Tibial artery (tissue), 4 donors: ENCODE results near the gene TSSK2.

ENCODE experiments used
- DNase-seq, 2 donors: peaks; one replicate each; pipeline ENCODE4 v3.0.0-alpha.2; 2019
- H3K27ac ChIP-seq, 2 donors: fragments of 200-600 bp; sonication (generic) in 1 of 2; 1 replicate in 1 of 2; 2 replicates in 1 of 2; pipeline ENCODE4 v1.5.1; 2018 to 2019; ENCODE audit warnings: mild to moderate bottlenecking in 1 of 2
- H3K27me3 ChIP-seq, 2 donors: fragments of 200-600 bp; sonication (generic) in 1 of 2; one replicate each; pipeline versions ENCODE4 v1.5.1 to v1.6.0; 2016 to 2019
- H3K36me3 ChIP-seq, 3 donors: fragments of 200-600 bp; sonication (generic) in 2 of 3; one replicate each; pipeline ENCODE4 v1.5.1; 2016 to 2019; ENCODE audit warnings: mild to moderate bottlenecking in 2 of 3
- H3K4me1 ChIP-seq, 4 donors: fragments of 200-600 bp; sonication (generic) in 2 of 4; 1 replicate in 3 of 4; 2 replicates in 1 of 4; pipeline ENCODE4 v1.5.1; 2016 to 2019
- H3K4me3 ChIP-seq, 2 donors: fragments of 200-600 bp; sonication (generic) in 1 of 2; 1 replicate in 1 of 2; 2 replicates in 1 of 2; pipeline ENCODE4 v1.5.1; 2018 to 2019; ENCODE audit warnings: mild to moderate bottlenecking in 2 of 2
- H3K9me3 ChIP-seq, 3 donors: fragments of 200-600 bp; sonication (generic) in 1 of 3; one replicate each; pipeline ENCODE4 v1.5.1; 2016 to 2019
- CTCF ChIP-seq, 2 experiments: fragments of 200-600 bp in 1 of 2; fragments of 450-650 bp in 1 of 2; IDR thresholded peaks; one replicate each; pipeline ENCODE4 v1.5.1; 2017 to 2019; ENCODE audit warnings: antibody characterized with exemption in 2 of 2, mild to moderate bottlenecking in 1 of 2, moderate library complexity in 1 of 2
- intact Hi-C: fragments of 100-400 bp; cut with DNase I; formaldehyde crosslinking; loops from one replicate; pipeline ENCODE4 v1.15.0; 2023; ENCODE audit warnings: low total_unique reads

Gene TSSK2

GRCh38 chr22:19164425-19164824 is 33.3 kb downstream of the TSSK2 start:
- peaks cover 0 to 8% (median 4%) of the 10 kb centered on the region in 4 donors for H3K4me1 ChIP-seq
- H3K4me3 ChIP-seq = no peak overlapping the region
- no peak for TF ChIP-seq CTCF (IDR thresholded peaks at IDR 0.05)
- H3K9me3 ChIP-seq = no peaks in the 10 kb centered on the region
- H3K27me3 ChIP-seq = peaks cover 0 to 70% of the 10 kb centered on the region in 2 donors
- H3K36me3 ChIP-seq = no peaks in the 10 kb centered on the region
- H3K27ac ChIP-seq = no peak overlapping the region
- intact Hi-C loops = no loop called here
- DNase-seq = no peak

- H3K4me1 ChIP-seq = peaks cover 0 to 24% (median 19%) of the 10 kb centered on the region in 4 donors
- H3K36me3 ChIP-seq = no peaks in the 10 kb centered on the region
- no peak overlapping the region for H3K4me3 ChIP-seq
- no peak for DNase-seq
- no peak for TF ChIP-seq CTCF (IDR thresholded peaks at IDR 0.05)
- intact Hi-C loops = no loop called here
- H3K27me3 ChIP-seq = peaks cover 0 to 63% of the 10 kb centered on the region in 2 donors
- no peaks in the 10 kb centered on the region for H3K9me3 ChIP-seq
- H3K27ac ChIP-seq = no peak overlapping the region
These were observed 35.3 kb downstream of the TSSK2 start for GRCh38 chr22:19166421-19166820.

GRCh38 chr22:19167106-19167869 is 36.2 kb downstream of the TSSK2 start:
- Histone ChIP-seq H3K27ac (no peak overlapping the region), H3K36me3 (no peaks in the 10 kb centered on the region), H3K27me3 (peaks cover 0 to 59% of the 10 kb centered on the region in 2 donors), H3K9me3 (no peaks in the 10 kb centered on the region), H3K4me3 (no peak overlapping the region), H3K4me1 (peaks cover 0 to 30% (median 24%) of the 10 kb centered on the region in 4 donors)
- no peak for TF ChIP-seq CTCF (IDR thresholded peaks at IDR 0.05)
- intact Hi-C loops = no loop called here
- no peak for DNase-seq

- TF ChIP-seq CTCF (IDR thresholded peaks at IDR 0.05) = no peak
- Histone ChIP-seq H3K4me1 (peaks cover 0 to 40% (median 33%) of the 10 kb centered on the region in 4 donors), H3K27ac (no peak overlapping the region), H3K27me3 (peaks cover 0 to 54% of the 10 kb centered on the region in 2 donors), H3K36me3 (no peaks in the 10 kb centered on the region), H3K9me3 (no peaks in the 10 kb centered on the region), H3K4me3 (no peak overlapping the region)
- intact Hi-C loops = no loop called here
- DNase-seq = no peak
These were observed 37.2 kb downstream of the TSSK2 start for GRCh38 chr22:19168088-19168890.

GRCh38 chr22:19169002-19169946 is 38.2 kb downstream of the TSSK2 start:
- peaks cover 0 to 49% of the 10 kb centered on the region in 2 donors for H3K27me3 ChIP-seq
- H3K4me1 ChIP-seq = peaks cover under 1 to 49% (median 42%) of the 10 kb centered on the region in 4 donors
- no peak for TF ChIP-seq CTCF (IDR thresholded peaks at IDR 0.05)
- H3K27ac ChIP-seq = no peak overlapping the region
- intact Hi-C loops = no loop called here
- H3K4me3 ChIP-seq = peak overlapping the region; percentile 17 to 31
- no peak for DNase-seq
- H3K9me3 ChIP-seq = no peaks in the 10 kb centered on the region
- H3K36me3 ChIP-seq = no peaks in the 10 kb centered on the region
